HG03457 (cell line): ENCODE results near the gene SLC66A1.
"Not testable (repeated sequence)": the region's sequence is repeated elsewhere in the genome, so short reads cannot be mapped to it uniquely, and the experiment has no call there.

Experiments
- ATAC-seq: cut with Tn5 transposase; IDR thresholded peaks from one replicate; pipeline ENCODE4 v1.9.1; 2021; ENCODE audit warnings: moderate number of reproducible peaks; ENCODE audit not compliant: unreplicated experiment

Gene SLC66A1

GRCh38 chr1:19304081-19304480, 8.0 kb upstream of the SLC66A1 start:
- not testable (repeated sequence) for ATAC-seq

DNA sequence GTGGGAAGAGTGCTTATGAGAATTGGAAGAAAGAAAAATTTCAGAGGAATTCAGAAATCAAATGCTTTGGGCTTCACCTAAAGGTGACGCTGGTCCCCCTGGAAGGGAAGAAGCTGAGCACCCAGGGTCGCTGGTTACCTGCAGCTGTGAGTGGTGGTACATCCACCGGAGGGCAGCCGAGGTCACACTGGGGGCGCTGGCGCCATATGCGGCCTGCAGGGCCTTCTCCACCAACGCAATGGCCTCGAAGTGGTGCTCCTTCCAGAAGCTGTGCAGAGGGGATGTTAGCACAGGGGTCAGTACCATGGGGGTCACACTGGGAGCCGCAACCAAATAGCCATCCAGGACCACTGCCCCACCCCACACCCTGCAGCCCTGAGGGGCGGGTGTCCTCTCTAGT, 6.2 kb upstream of the SLC66A1 start:
- ATAC-seq = no peak

DNA sequence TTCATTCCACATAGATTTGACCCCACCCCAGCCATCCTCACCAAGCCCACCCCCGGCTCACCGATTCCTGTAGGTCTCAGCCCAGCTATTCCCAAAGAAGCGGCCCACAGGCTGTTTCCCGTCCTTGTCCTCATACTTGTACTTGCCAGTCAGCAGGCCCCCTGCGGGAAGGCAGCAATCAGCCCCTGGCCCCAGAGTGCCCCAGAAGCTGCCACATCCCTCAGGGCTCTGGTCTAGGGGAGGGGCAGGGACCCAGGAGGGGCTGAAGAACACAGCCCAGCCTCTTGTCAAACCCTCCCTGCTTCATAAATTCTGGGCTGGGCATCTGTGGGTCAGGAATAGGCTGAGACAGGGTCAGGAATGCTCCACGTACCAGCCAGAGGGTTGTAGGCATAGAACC, 5.2 kb upstream of the SLC66A1 start:
- no peak for ATAC-seq

- ATAC-seq = no peak
Measured at GRCh38 chr1:19307794-19308508, 4.2 kb upstream of the SLC66A1 start.

DNA sequence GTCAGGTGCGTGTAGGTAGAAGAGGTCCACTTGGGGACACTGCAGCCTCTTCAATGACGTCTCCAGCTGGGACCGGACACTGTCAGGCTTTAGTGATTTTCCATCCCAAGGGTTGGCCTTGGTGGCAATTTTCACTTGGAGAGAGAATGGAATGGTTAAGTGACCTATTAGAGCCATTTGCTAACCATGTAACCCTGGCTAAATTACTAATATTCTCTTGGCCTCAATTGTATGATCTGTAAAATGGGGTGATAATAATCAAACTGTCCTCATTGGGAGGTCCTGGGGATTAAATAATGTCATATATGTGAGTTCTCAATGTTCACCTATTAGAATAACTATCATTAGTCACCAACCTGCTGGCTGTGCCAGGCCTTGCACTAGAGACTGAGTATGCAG, 3.6 kb upstream of the SLC66A1 start:
- no peak for ATAC-seq

DNA sequence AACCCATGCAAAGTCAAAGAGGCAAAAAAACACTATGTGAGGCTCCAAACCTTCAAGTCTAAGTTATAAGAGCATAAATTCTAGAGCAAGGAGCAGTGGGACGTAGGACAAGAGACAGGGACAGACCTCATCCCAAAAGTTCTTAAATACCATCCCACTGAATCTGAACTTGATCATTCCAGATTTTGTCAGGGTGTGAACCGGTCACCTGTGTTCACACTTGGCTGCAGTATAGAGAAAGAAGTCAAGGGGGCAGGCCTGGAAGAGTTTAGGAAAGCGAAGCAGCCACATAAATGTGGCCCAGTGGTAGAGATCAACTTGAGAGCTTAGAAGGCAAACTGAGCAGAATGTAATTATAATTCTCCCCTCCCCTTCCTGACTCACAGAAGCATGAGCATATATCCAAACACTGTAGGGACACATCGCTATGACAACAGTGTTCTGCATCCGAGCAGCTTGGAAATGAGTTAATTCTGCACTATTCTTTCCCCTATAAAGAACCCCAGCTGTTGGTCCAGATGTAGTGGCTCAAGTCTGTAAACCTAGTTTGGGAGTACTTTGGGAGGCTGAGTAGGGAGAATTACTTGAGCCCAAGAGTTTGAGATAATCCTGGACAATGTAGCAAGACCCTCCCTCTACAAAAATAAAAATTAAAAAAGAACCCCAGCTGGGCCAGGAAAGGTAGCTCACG, 2.9 kb upstream of the SLC66A1 start:
- ATAC-seq = no peak

DNA sequence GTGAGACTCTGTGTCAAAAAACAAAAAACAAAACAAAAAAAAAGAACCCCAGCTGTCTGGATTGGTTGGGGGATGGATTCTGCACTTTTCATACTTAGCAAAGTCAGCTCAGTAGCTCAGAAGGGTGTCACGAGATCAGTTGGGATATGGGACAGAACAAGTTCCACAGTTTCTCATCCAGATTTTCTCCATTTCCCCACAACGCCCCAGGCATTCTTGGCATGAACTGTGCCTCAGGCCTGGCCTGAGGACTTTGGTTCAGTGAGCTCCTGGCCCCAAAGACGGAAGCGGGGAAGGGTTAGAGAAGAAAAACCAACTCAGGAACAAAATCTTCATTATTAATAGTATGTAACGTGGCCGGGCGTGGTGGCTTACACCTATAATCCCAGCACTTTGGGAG, 2.1 kb upstream of the SLC66A1 start:
- ATAC-seq = no peak

DNA sequence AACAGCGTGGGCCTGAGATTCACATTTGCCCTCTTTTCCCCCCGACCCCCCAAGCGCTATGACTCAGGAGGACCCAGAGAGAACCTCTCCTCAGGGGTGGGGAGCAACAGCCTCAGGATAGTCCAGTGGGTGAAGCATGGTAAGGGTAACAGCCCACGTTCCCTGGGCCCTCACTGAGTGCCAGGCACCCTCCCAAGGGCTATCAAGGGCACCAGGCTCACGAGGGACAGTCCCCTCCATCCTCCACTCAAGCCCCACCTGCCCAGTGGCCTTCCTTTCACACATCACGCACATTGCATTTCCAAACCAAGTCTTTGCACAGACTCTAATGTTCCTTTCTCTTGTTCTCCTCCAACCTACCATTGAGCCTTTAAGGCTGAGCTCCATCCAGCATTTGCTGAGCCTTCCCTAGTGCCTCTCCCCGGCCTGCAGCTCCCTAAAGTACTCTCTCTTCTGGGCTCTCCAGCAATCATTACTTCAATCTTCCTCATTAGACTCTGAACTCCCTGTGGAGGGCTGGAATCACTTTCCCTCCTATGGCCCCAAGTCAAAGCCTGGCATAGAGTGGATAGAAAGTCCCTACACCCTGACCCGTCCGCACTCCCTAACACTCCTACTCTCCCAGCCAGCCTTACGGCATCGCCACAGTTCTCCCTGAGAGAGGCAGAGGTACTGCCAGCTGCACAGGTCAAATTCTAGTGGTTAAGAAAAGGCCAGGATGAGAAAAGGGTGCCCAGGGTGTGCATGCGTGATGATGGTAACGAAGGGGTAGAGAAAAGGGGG, 1.2 kb upstream of the SLC66A1 start:
- ATAC-seq = no peak

GRCh38 chr1:19311503-19311930, 609 bp upstream of the SLC66A1 start:
- no peak for ATAC-seq

- no peak for ATAC-seq
Measured at GRCh38 chr1:19312782-19313635, 883 bp downstream of the SLC66A1 start.

DNA sequence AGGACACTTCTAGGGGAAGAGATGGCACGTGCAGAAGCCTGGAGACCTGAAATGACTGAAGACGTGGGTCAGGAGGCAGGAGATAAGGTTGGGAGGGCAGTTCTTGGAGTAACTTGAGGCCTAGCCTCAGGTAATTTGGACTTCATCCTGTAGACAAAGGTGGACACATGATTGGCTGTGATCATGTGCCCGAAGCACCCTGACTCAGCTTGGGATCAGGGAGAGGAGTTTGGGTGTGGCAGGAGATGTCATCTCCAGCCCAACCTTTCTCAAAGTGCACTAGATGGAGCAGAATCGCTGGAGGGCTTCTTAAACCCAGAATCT, 1.5 kb downstream of the SLC66A1 start:
- ATAC-seq = no peak

DNA sequence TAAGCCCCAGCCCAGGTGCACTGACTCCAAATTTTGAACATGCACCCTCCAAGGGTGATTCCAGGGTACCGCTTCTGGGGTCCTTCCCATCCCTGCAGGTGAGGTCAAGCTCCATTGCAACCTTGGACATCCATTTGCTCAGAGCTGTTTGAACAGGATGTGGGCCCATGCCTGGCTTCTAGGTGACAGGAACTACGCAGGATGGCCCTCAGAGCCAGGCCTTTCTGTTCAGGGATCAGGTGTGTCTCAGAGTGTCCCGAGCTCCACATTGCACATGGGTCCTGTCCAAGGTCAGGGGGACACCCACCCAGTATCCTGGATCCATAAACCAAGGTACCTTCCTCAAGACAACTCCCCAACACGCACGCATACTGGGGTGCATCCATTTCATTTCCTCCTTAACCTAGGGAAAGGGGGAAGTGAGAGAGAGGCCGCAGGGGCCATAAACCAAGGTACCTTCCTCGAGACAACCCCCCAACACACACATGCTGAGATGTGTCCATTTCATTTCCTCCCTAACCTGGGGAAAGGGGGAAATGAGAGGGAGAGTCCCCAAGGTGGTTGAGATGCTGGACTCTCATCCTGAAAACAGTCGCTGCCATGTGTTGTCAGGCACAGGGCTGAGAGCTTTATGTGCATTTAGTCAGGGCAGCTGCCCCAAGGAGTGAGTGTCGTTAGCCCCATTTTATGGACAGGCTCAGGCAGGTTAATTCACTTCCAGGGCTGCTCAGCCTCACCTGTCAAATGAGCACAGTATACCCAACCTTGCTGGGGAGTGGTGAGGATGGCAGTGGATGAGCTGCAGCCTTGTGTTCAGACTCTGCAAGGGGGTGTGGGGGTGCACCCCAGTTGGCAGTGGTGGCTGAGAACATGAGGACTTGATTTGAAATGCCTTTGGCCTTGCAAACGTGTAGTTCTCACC, 2.1 kb downstream of the SLC66A1 start:
- ATAC-seq = no peak

GRCh38 chr1:19315378-19316198, 3.5 kb downstream of the SLC66A1 start:
- ATAC-seq = no peak

GRCh38 chr1:19317126-19317910, 5.2 kb downstream of the SLC66A1 start:
- ATAC-seq = no peak

- no peak for ATAC-seq
Measured at GRCh38 chr1:19319196-19319595, 7.1 kb downstream of the SLC66A1 start.

GRCh38 chr1:19321071-19321470, 8.9 kb downstream of the SLC66A1 start:
- ATAC-seq = no peak

- ATAC-seq = no peak
Measured at GRCh38 chr1:19322481-19322880, 10.4 kb downstream of the SLC66A1 start.

GRCh38 chr1:19323987-19324664, 12.0 kb downstream of the SLC66A1 start:
- ATAC-seq = no peak
